GM04503 (cell line): ENCODE data around the gene IRF2BP2.
A peak's percentile ranks its signal among the peaks of the same experiment; 100 is the strongest.
"Not testable (repeated sequence)": the region's sequence is repeated elsewhere in the genome, so short reads cannot be mapped to it uniquely, and the experiment has no call there.

Source experiments
- DNase-seq: peaks from one replicate; pipeline ENCODE4 v3.0.0-alpha.2; 2012; ENCODE audit warnings: low read depth

IRF2BP2 gene

DNA sequence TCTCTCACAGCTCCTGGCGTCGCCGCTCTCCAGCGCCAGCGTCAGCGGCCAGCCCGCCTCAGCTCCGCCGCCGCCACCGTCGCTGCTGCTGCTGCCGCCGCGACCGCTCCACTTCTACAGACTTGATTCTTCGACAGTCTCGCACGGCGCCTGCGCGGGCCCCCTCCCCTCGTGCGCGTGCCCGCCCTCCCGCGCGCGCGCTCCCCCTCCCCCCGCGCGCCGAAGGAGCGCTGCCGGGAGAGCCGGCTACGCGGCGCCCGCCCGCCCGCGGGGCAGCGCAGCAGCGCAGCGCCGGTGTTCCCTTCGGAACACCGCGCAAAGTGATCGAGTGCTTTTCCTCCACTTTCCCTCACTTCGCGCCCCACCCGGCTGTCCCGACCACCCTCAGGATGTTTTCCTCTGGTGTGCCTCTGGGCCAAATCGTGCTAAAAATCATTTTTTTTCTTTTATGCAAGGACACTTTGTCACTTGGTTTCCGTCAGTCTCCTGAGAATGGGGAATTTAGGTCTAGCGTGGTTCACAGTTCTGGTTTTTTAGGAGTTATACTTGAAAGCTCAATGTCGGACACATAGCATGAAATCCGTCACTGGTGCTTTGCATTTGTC is at the start of gene IRF2BP2:
TSS of gene IRF2BP2 (minus strand) at position 118 of the 605 bp plus-strand sequence. CDS start 684 bp downstream, outside the sequence.
- DNase-seq = no peak

DNA sequence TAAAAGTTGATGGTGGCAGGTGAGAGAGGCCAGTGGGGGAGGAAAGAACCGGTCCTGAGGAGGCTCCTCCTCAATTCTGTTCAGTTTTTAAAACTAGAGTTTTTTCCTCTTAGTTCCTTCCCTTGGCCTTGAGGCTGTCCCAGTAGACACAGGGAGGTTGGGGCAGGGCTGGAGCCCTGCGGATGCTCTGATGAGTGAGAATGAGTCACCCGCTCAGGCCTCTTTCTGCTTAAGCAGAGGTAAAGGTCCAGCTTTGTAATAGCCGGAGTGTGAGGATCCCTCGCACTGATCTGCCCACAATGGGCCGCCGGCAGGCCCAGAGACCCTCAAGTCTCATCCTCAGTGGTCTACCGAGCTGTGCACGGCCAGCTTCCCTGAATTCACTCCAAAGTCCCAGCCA is 49.6 kb upstream of the IRF2BP2 start:
- DNase-seq = no peak

GRCh38 chr1:234658138-234658537 is 48.2 kb upstream of the IRF2BP2 start:
- DNase-seq = peak; percentile 40

DNA sequence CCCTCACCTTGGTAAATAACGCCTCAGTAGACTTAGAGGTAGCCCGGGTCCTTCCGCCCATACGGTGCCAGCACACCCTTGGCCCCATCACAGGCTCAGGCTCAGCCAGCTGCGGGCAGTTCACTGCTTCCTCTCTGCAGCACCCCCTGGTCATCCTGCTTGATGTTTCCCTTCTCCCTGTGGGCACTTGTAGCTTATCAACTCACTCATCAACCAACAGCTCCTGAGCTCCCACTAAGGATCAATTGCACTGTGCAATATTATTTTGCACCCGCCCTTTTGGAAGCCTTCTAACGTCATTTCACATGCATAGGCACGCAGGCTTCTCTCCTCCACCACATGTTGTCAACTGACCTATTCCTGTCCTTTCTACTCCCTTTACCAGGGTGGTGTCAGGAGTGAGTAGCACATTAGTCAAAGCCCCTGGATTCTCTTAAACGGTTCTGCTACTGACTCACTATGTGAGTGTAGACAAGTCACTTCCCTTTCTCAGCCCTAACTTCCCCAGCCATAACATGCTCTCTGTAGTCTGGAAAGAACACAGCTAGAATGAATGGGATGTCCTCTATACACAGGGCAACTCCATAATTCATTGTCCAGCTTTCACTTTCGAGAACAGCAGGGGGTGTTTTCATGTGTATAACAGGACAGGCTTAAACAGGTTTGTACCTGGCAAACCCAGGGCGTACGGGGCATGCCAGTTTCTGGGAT is 47.1 kb upstream of the IRF2BP2 start:
- peak; percentile 85 for DNase-seq

- no peak for DNase-seq
Observed at GRCh38 chr1:234656070-234656895, 46.3 kb upstream of the IRF2BP2 start.

- no peak for DNase-seq
Observed at GRCh38 chr1:234655328-234656069, 45.5 kb upstream of the IRF2BP2 start.

- no peak for DNase-seq
Observed at GRCh38 chr1:234654002-234654733, 44.2 kb upstream of the IRF2BP2 start.

GRCh38 chr1:234649432-234650081 is 39.6 kb upstream of the IRF2BP2 start:
- no peak for DNase-seq

DNA sequence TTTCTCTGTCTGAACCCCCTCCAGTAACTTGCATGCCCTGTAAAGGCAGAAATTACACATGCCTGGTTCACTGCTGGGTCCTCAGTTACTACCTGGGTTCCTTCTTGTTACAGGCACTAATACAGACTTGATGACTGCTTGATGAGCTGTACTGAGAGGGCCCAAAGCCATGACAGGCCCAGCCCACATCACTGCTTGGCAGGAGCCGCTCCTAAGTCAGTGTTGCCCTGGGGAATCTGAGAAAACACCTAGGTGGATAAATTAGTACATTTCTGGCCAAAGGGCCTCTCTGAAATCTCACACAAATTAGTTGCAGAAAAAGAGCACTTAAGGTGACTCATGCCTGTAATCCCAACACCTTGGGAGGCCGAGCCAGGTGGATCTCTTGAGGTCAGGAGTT is 37.8 kb upstream of the IRF2BP2 start:
- no peak for DNase-seq

- DNase-seq = no peak
Observed at GRCh38 chr1:234647245-234647644, 37.3 kb upstream of the IRF2BP2 start.

GRCh38 chr1:234645964-234646363 is 36.0 kb upstream of the IRF2BP2 start:
- no peak for DNase-seq

GRCh38 chr1:234645474-234645953 is 35.5 kb upstream of the IRF2BP2 start:
- DNase-seq = no peak

DNA sequence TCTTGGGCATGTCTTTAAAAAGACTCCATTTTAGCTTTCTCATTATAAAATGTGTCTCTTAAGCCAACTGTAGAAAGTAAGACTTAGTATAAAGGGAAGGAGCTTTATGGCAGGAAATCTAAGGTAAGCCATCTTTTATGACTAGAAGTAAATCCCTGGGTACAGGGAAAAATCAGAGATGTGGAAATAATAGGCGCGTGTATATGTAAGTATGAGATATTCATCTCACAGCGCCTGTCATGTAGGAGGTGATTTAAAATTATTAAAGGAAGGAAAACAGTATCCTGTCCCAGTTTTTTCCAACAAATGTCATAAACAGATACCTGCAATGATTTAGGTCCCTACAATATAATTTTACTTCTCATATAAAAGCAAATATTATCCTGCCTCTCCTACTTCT is 35.0 kb upstream of the IRF2BP2 start:
- no peak for DNase-seq

GRCh38 chr1:234643850-234644134 is 33.8 kb upstream of the IRF2BP2 start:
- DNase-seq = no peak

DNA sequence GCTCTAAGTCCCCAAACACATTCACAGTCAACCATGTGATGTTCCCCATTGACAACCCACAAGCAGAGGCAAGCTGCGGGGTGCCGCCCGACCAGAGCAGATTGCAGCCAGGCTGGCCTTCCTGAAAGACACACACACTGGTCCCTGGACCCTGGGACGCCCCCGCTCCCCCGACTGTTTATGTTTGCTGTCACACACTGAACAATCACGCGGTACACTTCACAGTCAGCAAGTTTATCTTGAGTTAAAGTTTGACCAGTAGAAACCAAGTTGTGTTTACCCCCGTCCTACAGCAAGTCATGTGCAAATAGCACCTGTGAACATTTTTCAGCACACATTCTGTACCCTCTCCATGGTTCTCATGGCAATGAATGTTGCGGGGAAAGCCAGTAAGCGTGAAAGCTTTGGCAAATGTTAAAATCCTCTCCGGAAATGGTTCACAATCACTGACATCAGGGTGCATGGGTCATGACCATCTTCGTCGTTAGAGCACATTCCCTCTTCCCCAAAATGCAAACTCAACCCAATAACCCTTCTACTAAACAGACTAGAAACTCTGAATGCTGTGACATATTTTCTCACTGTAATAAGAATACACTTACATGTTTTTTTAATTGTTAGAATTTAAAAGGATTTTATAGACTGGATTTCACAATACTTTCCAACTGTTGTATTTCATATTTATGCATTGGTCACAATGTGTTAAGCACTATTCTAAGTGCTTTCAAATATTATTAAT is 33.3 kb upstream of the IRF2BP2 start:
- no peak for DNase-seq

DNA sequence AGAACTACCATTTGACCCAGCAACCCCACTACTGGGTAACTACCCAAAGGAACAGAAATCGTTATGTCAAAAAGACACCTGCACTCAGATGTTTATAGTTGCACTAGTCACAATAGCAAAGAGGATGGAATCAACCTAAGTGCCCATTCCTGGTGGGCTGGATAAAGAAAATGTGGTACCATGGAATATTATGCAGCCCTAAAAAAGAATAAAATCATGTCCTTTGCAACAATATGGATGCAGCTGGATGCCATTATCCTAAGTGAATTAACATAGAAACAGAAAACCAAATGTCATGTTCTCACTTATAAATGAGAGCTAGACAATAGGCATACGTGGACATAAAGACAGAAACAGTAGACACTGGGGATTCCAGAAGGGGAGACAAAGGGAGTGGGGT is 32.5 kb upstream of the IRF2BP2 start:
- DNase-seq = no peak

DNA sequence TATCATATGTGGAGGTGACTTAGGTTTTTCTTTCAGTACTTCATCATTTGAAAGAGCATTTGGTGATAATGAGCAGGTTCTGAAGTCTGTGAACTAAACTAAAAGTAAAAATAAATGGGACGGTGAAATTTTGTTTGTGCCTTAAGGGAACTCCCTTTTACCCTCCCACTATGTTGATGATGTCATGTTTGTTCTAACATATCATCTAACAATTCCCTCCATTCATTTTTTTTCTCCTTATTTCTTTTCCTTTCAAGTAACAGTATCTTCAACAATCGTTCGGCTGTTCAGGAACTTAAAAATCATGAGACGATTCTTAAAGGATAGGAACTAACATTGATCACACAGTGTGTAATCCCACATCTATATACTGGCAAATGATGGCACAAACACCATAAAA is 30.0 kb upstream of the IRF2BP2 start:
- DNase-seq = no peak

DNA sequence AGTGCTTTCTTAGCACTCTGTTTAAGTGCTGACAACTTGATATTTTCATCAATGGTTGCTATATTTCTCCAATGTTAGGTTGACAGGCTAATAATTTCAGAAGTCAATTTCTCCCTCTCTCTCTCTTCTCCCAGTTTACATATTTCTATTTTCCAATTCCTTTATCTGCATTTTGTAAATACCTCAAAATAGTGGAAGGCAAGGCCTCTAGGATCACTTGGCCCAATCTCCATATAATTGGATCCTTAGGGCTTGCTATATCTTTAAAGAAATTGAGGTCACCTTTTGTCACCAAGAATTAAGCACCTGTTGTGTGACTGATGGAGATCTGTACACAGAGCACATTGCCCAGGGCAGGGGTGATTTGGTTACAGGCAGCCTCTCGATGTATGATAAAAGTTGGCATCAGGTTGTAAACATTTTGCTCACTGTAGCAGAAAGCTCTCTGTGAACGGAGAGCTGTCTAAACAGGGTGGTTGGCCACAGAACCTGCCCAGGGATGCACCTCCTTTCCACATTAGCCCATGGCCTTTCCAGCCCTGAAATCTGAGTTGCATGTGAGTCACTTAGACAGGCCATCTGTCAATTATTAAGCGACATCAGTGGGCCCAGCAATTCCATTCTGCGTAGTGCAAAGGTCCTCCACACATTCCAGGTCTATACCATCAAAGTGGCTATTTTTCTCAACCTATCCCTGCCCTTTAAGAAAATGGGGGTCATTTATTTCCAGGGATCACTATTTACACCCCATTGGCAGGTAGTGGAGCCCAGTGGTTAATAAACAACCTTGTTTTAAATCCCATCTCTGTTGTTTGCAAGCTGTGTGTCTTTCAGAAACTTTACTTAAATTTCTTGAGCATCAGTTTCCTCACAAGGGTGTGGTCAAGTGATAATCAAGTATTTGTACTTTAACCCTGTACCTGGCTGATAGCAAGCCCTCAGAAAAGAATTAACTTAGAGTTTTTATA is 29.1 kb upstream of the IRF2BP2 start:
- DNase-seq = no peak

DNA sequence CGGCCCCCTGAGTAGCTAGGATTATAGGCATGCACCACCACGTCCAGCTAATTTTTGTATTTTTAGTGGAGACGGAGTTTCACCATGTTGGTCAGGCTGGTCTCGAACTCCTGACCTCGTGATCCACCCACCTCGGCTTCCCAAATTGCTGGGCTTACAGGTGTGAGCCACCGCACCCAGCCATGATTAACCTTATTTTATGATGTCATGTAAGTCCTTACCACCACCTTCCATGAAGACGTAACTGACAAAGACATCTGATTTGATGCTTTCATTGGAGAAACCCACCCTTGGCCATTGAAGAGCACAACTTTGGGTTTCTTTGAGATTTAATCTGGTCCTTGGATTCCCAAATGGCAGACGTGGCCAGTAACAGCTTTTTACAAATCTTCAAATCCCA is 24.9 kb upstream of the IRF2BP2 start:
- not testable (repeated sequence) for DNase-seq
